K562 (cell line): ENCODE measurements around the gene EPS8L1. TPM values are rescaled to one million over a fixed set of nuclear protein-coding genes. Genes with fewer than 3 reads are reported as not detected.

ENCODE experiments used
- BMI1 ChIP-seq: fragments of 150-350 bp; IDR thresholded peaks from 2 replicates; pipeline ENCODE4 v1.6.1; 2014; ENCODE audit warnings: low read length
- E2F6 ChIP-seq, 2 experiments: IDR thresholded peaks; 2 replicates each; pipeline ENCODE4 v1.6.1; 2011; ENCODE audit warnings: borderline replicate concordance in 1 of 2, control low read depth in 1 of 2, low read depth in 1 of 2, low read length in 1 of 2, mild to moderate bottlenecking in 1 of 2, mixed read lengths in 1 of 2, moderate library complexity in 1 of 2; ENCODE audit not compliant: insufficient read depth in 1 of 2, insufficient read length in 1 of 2, poor library complexity in 1 of 2, severe bottlenecking in 1 of 2; ENCODE audit errors: extremely low read depth in 1 of 2
- ETV5 ChIP-seq: sonication (generic); formaldehyde crosslinking; IDR thresholded peaks from 2 replicates; pipeline ENCODE4 v1.4.0; 2020; ENCODE audit warnings: low read depth, mild to moderate bottlenecking, missing genetic modification reagents
- GABPB1 ChIP-seq: sonication (generic); formaldehyde crosslinking; IDR thresholded peaks from 2 replicates; pipeline ENCODE4 v1.8.0; 2022; ENCODE audit warnings: mild to moderate bottlenecking, missing genetic modification reagents
- KAT2B ChIP-seq: IDR thresholded peaks from one replicate; pipeline ENCODE4 v1.6.1; 2012; ENCODE audit warnings: low read depth, mild to moderate bottlenecking, control low read depth, inconsistent platforms, low read length, moderate library complexity
- MAX ChIP-seq: sonication (generic); formaldehyde crosslinking; IDR thresholded peaks from 2 replicates; pipeline ENCODE4 v1.9.0; 2022; ENCODE audit warnings: mild to moderate bottlenecking, missing genetic modification reagents
- NR4A1 ChIP-seq, 2 experiments: fragments of 250-450 bp in 1 of 2; fragments of 450-650 bp in 1 of 2; sonication (Bioruptor Pico) in 1 of 2; IDR thresholded peaks; 2 replicates each; pipeline versions ENCODE4 v1.4.0 to v1.6.1; 2016 to 2020; ENCODE audit warnings: mild to moderate bottlenecking in 2 of 2, missing compliant biosample characterization in 1 of 2, missing genetic modification characterization in 1 of 2, moderate library complexity in 1 of 2
- RBFOX2 ChIP-seq: fragments of 200-400 bp; formaldehyde crosslinking; IDR thresholded peaks from 2 replicates; pipeline ENCODE4 v1.6.1; 2017; ENCODE audit warnings: low read depth, mild to moderate bottlenecking, low read length, moderate library complexity
- TCF3 ChIP-seq: sonication (generic); formaldehyde crosslinking; IDR thresholded peaks from 2 replicates; pipeline ENCODE4 v1.4.0; 2020; ENCODE audit warnings: mild to moderate bottlenecking, missing genetic modification reagents
- TFAP4 ChIP-seq: sonication (generic); formaldehyde crosslinking; IDR thresholded peaks from 2 replicates; pipeline ENCODE4 v1.8.0; 2022; ENCODE audit warnings: missing genetic modification reagents, mild to moderate bottlenecking, moderate library complexity, borderline replicate concordance
- ZBTB7A ChIP-seq: IDR thresholded peaks from 2 replicates; pipeline ENCODE4 v1.6.1; 2011; ENCODE audit warnings: low read depth, mild to moderate bottlenecking, low read length, moderate library complexity, borderline replicate concordance; ENCODE audit not compliant: control insufficient read depth
- ZNF639 ChIP-seq, 2 experiments: fragments of 200-800 bp in 1 of 2; sonication (Bioruptor generic) in 1 of 2; sonication (generic) in 1 of 2; formaldehyde crosslinking in 1 of 2; IDR thresholded peaks in 1 of 2; conservative IDR thresholded peaks in 1 of 2; 2 replicates each; pipeline versions ENCODE4 v1.5.0 to v1.6.1; 2016 to 2020; ENCODE audit warnings: missing compliant biosample characterization in 1 of 2, missing genetic modification characterization in 1 of 2, missing genetic modification reagents in 1 of 2
- ZNF740 ChIP-seq, 3 experiments: fragments of 200-800 bp in 1 of 3; sonication (Bioruptor generic) in 1 of 3; sonication (generic) in 1 of 3; formaldehyde crosslinking in 1 of 3; IDR thresholded peaks; 2 replicates each; pipeline versions ENCODE4 v1.6.1 to v1.8.0; 2016 to 2022; ENCODE audit warnings: mild to moderate bottlenecking in 2 of 3, missing compliant biosample characterization in 2 of 3, missing genetic modification characterization in 2 of 3, missing genetic modification reagents in 1 of 3
- polyA plus RNA-seq, 8 experiments: library from polyadenylated mRNA; depleted of rRNA in 4 of 8; stranded (reverse) in 5 of 8; unstranded in 3 of 8; fragments of >200 nt; fragmentation: Nextera tagmentation in 2 of 8; fragmentation: Illumina TruSeq in 1 of 8; extraction: Ambion mirVana in 2 of 8; extraction: Trizol in 1 of 8; gene quantifications; 2 replicates each; pipeline versions ENCODE4 v1.2.1 to v1.2.3, GENCODE V29; 2011 to 2014; ENCODE audit warnings: inconsistent platforms in 1 of 8, missing spikeins in 1 of 8
- total RNA-seq, 7 experiments: library from RNA; depleted of rRNA in 6 of 7; stranded (reverse); fragments of >200 nt in 6 of 7; fragmentation: Illumina TruSeq in 2 of 7; extraction: Trizol in 2 of 7; gene quantifications; 2 replicates each; pipeline versions ENCODE4 v1.2.1 to v1.2.3, GENCODE V29; 2011 to 2021; ENCODE audit warnings: low replicate concordance in 1 of 7

The EPS8L1 gene
- total and polyA plus RNA-seq, 9 of the 15 experiments (the other 6 are each of a cell fraction or from before 2014, with no cell fraction given): 0.35 to 22.1 (median 11.9) TPM

GRCh38 chr19:55112777-55113569 is 37.3 kb downstream of the EPS8L1 start (continued):
- TF ChIP-seq TFAP4 (CRISPR knock-in tag) (peak; percentile 63), TCF3 (CRISPR knock-in tag) (peak; percentile 43; the same call in 1 of the 2 replicates), ETV5 (CRISPR knock-in tag) (peak; percentile 79; the same call in 1 of the 2 replicates), ZNF740 (CRISPR knock-in tag; IDR thresholded peaks at IDR 0.05) (0 out of 2 replicates have a peak, but pooled peaks have one; percentile 31), ZNF740 (tag; IDR thresholded peaks at IDR 0.05) (no peak), ZNF639 (CRISPR knock-in tag; conservative IDR thresholded peaks at IDR 0.05 in 1 of 2, IDR thresholded peaks at IDR 0.05 in 1 of 2) (0 out of 4 replicates have a peak, but pooled peaks of 1 of the 2 experiments have one; percentile 13), MAX (CRISPR knock-in tag) (peak; percentile 60), KAT2B (no peak), E2F6 (IDR thresholded peaks at IDR 0.05; ENCODE audit: borderline replicate concordance in 1 of 2, extremely low read depth in 1 of 2, insufficient read depth in 1 of 2, insufficient read length in 1 of 2, low read depth in 1 of 2, low read length in 1 of 2, poor library complexity in 1 of 2, severe bottlenecking in 1 of 2) (peak in 1 of 2 experiments; percentile 14), ZBTB7A (peak; percentile 40; the same call in 1 of the 2 replicates), GABPB1 (CRISPR knock-in tag) (peak; percentile 66), RBFOX2 (0 out of 2 replicates have a peak, but pooled peaks have one; percentile 39), NR4A1 (CRISPR knock-in tag; IDR thresholded peaks at IDR 0.05) (no peak), NR4A1 (tag; IDR thresholded peaks at IDR 0.05) (no peak), BMI1 (no peak)
